Endothelial cell of umbilical vein (primary cell): ENCODE measurements around the gene NGFR. TPM values are rescaled to one million over a fixed set of nuclear protein-coding genes. Genes with fewer than 3 reads are reported as not detected.

Experiments
- BruUV-seq: library from RNA; stranded (reverse); fragments of 400-500 nt; replicated peaks from 2 replicates; lab custom pipeline; 2021; lab: Mats Ljungman, UMichigan
- CTCF ChIA-PET: fragments of 300-600, 350-600 bp; sonication (Branson Sonifier 250); formaldehyde crosslinking; loops from one replicate; lab custom pipeline; 2021; ENCODE audit warnings: antibody characterized with exemption, inconsistent platforms; lab: Charles Lee
- POLR2A ChIA-PET: fragments of 300-600, 350-600 bp; sonication (Branson Sonifier 250); formaldehyde crosslinking; loops from one replicate; lab custom pipeline; 2021; ENCODE audit warnings: antibody characterized with exemption, inconsistent platforms; lab: Charles Lee
- DNase-seq: peaks from one replicate; pipeline ENCODE4 v3.0.0-alpha.2; 2011; ENCODE audit warnings: low read depth, low spot score
- FAIRE-seq: peaks from 2 replicates; lab custom pipeline; 2011; peaks lifted over from hg19 to GRCh38; lab: Jason Lieb, UNC
- H2AFZ ChIP-seq: 2 replicates; pipeline ENCODE4 v1.6.0; 2012; ENCODE audit warnings: low read depth, low read length, control low read depth, inconsistent platforms
- H3K27ac ChIP-seq: 2 replicates; pipeline ENCODE4 v1.5.1; 2011; ENCODE audit warnings: low read depth, mild to moderate bottlenecking, control low read depth, low read length, moderate library complexity; ENCODE audit not compliant: insufficient read depth
- H3K27me3 ChIP-seq, 2 experiments: 2 replicates each; pipeline versions ENCODE4 v1.6.0 to v1.6.1; 2011; ENCODE audit warnings: low read length in 2 of 2, mixed read lengths in 1 of 2; ENCODE audit not compliant: control insufficient read depth in 2 of 2, insufficient read depth in 2 of 2
- H3K36me3 ChIP-seq, 2 experiments: 2 replicates in 1 of 2; 3 replicates in 1 of 2; pipeline ENCODE4 v1.5.1; 2011; ENCODE audit warnings: low read length in 2 of 2, mild to moderate bottlenecking in 1 of 2, moderate library complexity in 1 of 2; ENCODE audit not compliant: control insufficient read depth in 2 of 2, insufficient read depth in 2 of 2; ENCODE audit errors: extremely low read depth in 1 of 2
- H3K4me1 ChIP-seq: 3 replicates; pipeline ENCODE4 v1.5.1; 2011; ENCODE audit warnings: mild to moderate bottlenecking, low read length; ENCODE audit not compliant: control insufficient read depth, insufficient read depth; ENCODE audit errors: extremely low read depth
- H3K4me2 ChIP-seq: 2 replicates; pipeline ENCODE4 v1.6.1; 2011; ENCODE audit warnings: low read length, control low read depth, mixed read lengths; ENCODE audit not compliant: insufficient read depth
- H3K4me3 ChIP-seq, 3 experiments: fragments of 200-600 bp in 1 of 3; sonication (generic), shearing (Covaris generic) in 1 of 3; replicated peaks in 1 of 3; 2 replicates each; pipeline ENCODE4 v1.5.1; 2011 to 2016; ENCODE audit warnings: control low read depth in 3 of 3, low read length in 3 of 3, mild to moderate bottlenecking in 2 of 3, inconsistent platforms in 1 of 3, low read depth in 1 of 3, moderate library complexity in 1 of 3; ENCODE audit not compliant: insufficient read depth in 1 of 3
- H3K79me2 ChIP-seq: 2 replicates; pipeline ENCODE4 v1.6.0; 2012; ENCODE audit warnings: low read length, inconsistent platforms; ENCODE audit not compliant: control insufficient read depth, insufficient read depth
- H3K9ac ChIP-seq: replicated peaks from 2 replicates; pipeline ENCODE3; 2011; ENCODE audit warnings: low read length, control low read depth; ENCODE audit not compliant: insufficient read depth; ENCODE audit errors: extremely low read depth
- H3K9me1 ChIP-seq: replicated peaks from 3 replicates; pipeline ENCODE4 v1.6.0; 2011; ENCODE audit warnings: mild to moderate bottlenecking, low read length; ENCODE audit not compliant: control insufficient read depth, insufficient read depth; ENCODE audit errors: extremely low read depth
- H3K9me3 ChIP-seq: replicated peaks from 2 replicates; pipeline ENCODE4 v1.5.1; 2012; ENCODE audit warnings: low read length, inconsistent platforms; ENCODE audit not compliant: control insufficient read depth, insufficient read depth
- H4K20me1 ChIP-seq: replicated peaks from 2 replicates; pipeline ENCODE3; 2011; ENCODE audit warnings: mild to moderate bottlenecking, low read length; ENCODE audit not compliant: control insufficient read depth, insufficient read depth; ENCODE audit errors: extremely low read depth
- EZH2 ChIP-seq: IDR thresholded peaks from 2 replicates; pipeline ENCODE4 v1.6.1; 2012; ENCODE audit warnings: borderline replicate concordance, low read depth, mild to moderate bottlenecking, moderate library complexity, low read length, inconsistent platforms; ENCODE audit not compliant: severe bottlenecking
- FOS ChIP-seq: IDR thresholded peaks from 2 replicates; pipeline ENCODE4 v1.6.1; 2011; ENCODE audit warnings: mild to moderate bottlenecking, low read length, moderate library complexity, borderline replicate concordance; ENCODE audit not compliant: insufficient read depth
- GATA2 ChIP-seq: IDR thresholded peaks from 2 replicates; pipeline ENCODE4 v1.7.0; 2011; ENCODE audit warnings: low read depth, mild to moderate bottlenecking, moderate library complexity, mixed read lengths, low read length; ENCODE audit not compliant: insufficient read length, insufficient read depth
- JUN ChIP-seq: IDR thresholded peaks from 2 replicates; pipeline ENCODE4 v1.6.1; 2011; ENCODE audit warnings: borderline replicate concordance, low read depth; ENCODE audit not compliant: insufficient read length, insufficient read depth
- MAX ChIP-seq: IDR thresholded peaks from 2 replicates; pipeline ENCODE4 v1.6.1; 2011; ENCODE audit not compliant: insufficient read depth, insufficient read length
- MYC ChIP-seq: IDR thresholded peaks from one replicate; pipeline ENCODE4 v1.6.1; 2011; ENCODE audit warnings: mild to moderate bottlenecking, low read depth, low read length
- POLR2A ChIP-seq: IDR thresholded peaks from 2 replicates; pipeline ENCODE4 v1.6.1; 2012; ENCODE audit warnings: low read depth, mild to moderate bottlenecking, control low read depth, low read length
- POLR2AphosphoS5 ChIP-seq: IDR thresholded peaks from 2 replicates; pipeline ENCODE4 v1.6.1; 2012; ENCODE audit warnings: low read depth, mild to moderate bottlenecking, control low read depth, low read length, moderate library complexity; ENCODE audit not compliant: insufficient read depth
- dilution Hi-C: fragments of 300-500 bp; cut with MboI; formaldehyde crosslinking; loops from one replicate; pipeline ENCODE4 v1.15.0; 2019; ENCODE audit warnings: low sequenced_read_pairs; ENCODE audit not compliant: extremely low pct_ligation_motif_present
- intact Hi-C: fragments of 100-400 bp; cut with micrococcal nuclease; formaldehyde crosslinking; loops from one replicate; pipeline ENCODE4 v1.10.0; 2022
- polyA plus RNA-seq, 4 experiments: library from polyadenylated mRNA; depleted of rRNA in 3 of 4; stranded (reverse) in 3 of 4; unstranded in 1 of 4; fragments of >200 nt; gene quantifications; 2 replicates each; pipeline versions ENCODE4 v1.2.1 to v1.2.3, GENCODE V29; 2011 to 2012; ENCODE audit warnings: missing spikeins in 1 of 4
- total RNA-seq: library from RNA; stranded (reverse); gene quantifications from 2 replicates; pipeline ENCODE4 v1.2.3, GENCODE V29; 2021
- TF ChIP-seq, protein P1 (sequence below), 2 donors: IDR thresholded peaks; 1 replicate in 1 of 2; 2 replicates in 1 of 2; pipeline ENCODE4 v1.5.1; 2011; ENCODE audit warnings: low read length in 2 of 2, mild to moderate bottlenecking in 2 of 2, moderate library complexity in 2 of 2, control low read depth in 1 of 2, inconsistent platforms in 1 of 2, low read depth in 1 of 2; ENCODE audit not compliant: insufficient read depth in 1 of 2; ENCODE audit errors: extremely low read depth in 1 of 2

NGFR gene
- total and polyA plus RNA-seq, 2 donors (not counting 3 experiments of a cell fraction or from before 2014, with no cell fraction given): not detected

GRCh38 chr17:49556223-49556943 is 61.3 kb downstream of the NGFR start:
- FAIRE-seq: peak; percentile 89
- Histone ChIP-seq H3K9ac (no peak overlapping the region), H3K79me2 (no peaks in the 10 kb centered on the region), H2AFZ (peak overlapping the region; percentile 98), H3K4me1 (peaks cover 2% of the 10 kb centered on the region), H3K27me3 (no peaks in the 10 kb centered on the region), H3K4me2 (peak overlapping the region; percentile 25), H4K20me1 (no peaks in the 10 kb centered on the region), H3K4me3 (no peak overlapping the region), H3K27ac (no peak overlapping the region), H3K36me3 (no peaks in the 10 kb centered on the region), H3K9me1 (no peaks in the 10 kb centered on the region), H3K9me3 (no peaks in the 10 kb centered on the region)
- intact Hi-C loops (loop anchor here (1.0 kb wide), 4 partner anchors 60 to 241 kb away; no protein-coding TSS in a partner anchor), dilution Hi-C loops (no loop called here)
- DNase-seq: peak; percentile 66
- CTCF ChIA-PET: interaction anchor here (0.6 to 4.2 kb wide), 73 partner anchors 9 to 445 kb away, joined by 3 to 188 read pairs (median 4); partner anchors contain the start of genes FAM117A, NGFR, NXPH3 and PHB1
- TF ChIP-seq MAX (no peak), MYC (no peak), POLR2A (no peak), POLR2AphosphoS5 (no peak), FOS (no peak), EZH2 (no peak), GATA2 (no peak), JUN (no peak)
- TF ChIP-seq, protein P1, sequence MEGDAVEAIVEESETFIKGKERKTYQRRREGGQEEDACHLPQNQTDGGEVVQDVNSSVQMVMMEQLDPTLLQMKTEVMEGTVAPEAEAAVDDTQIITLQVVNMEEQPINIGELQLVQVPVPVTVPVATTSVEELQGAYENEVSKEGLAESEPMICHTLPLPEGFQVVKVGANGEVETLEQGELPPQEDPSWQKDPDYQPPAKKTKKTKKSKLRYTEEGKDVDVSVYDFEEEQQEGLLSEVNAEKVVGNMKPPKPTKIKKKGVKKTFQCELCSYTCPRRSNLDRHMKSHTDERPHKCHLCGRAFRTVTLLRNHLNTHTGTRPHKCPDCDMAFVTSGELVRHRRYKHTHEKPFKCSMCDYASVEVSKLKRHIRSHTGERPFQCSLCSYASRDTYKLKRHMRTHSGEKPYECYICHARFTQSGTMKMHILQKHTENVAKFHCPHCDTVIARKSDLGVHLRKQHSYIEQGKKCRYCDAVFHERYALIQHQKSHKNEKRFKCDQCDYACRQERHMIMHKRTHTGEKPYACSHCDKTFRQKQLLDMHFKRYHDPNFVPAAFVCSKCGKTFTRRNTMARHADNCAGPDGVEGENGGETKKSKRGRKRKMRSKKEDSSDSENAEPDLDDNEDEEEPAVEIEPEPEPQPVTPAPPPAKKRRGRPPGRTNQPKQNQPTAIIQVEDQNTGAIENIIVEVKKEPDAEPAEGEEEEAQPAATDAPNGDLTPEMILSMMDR (IDR thresholded peaks at IDR 0.05; ENCODE audit: extremely low read depth in 1 of 2, insufficient read depth in 1 of 2, low read depth in 1 of 2, low read length in 2 of 2): peak; percentile 98 to 99
- no TSS peak for BruUV-seq
- POLR2A ChIA-PET: no interaction called here
